ENCODE data around the gene BRS3. TPM values are rescaled to one million over a fixed set of nuclear protein-coding genes. Genes with fewer than 3 reads are reported as not detected.

Gene BRS3
- total RNA-seq, 2 experiments from 2014 or later: not detected

DNA sequence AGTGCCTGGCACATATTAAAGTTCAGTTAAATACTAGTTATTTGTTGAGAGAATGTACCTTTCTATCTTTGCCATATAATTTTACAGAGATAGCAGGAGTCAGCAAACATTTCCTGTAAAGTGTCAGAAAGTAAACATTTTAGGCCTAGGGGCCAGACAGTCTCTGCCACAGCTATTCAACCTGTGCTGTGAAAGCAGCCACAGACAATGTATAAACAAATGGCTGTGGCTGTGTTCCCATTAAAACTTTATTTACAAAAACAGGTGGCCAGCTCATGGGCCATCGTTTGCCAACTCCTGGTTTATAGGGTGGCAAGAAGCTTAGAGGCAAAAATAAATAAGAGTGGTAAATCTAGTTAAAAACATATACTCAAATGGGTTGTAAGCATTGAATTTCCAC, 34.0 kb upstream of the BRS3 start:
- BruUV-seq (replicated peaks): no TSS peak
- Histone ChIP-seq H3K79me2 (ENCODE audit: insufficient read depth, low read depth, low read length) (no peaks in the 10 kb centered on the region), H2AFZ (ENCODE audit: low read length) (no peak overlapping the region), H4K20me1 (ENCODE audit: insufficient read depth, low read length) (no peaks in the 10 kb centered on the region), H3K4me3 (ENCODE audit: low read depth, low read length, poor library complexity, severe bottlenecking) (no peak overlapping the region), H3K4me1 (ENCODE audit: insufficient read depth, low read length, poor library complexity, severe bottlenecking) (no peaks in the 10 kb centered on the region), H3K9me3 (ENCODE audit: low read length) (no peaks in the 10 kb centered on the region), H3K27ac (ENCODE audit: low read depth, low read length, poor library complexity, severe bottlenecking) (no peak overlapping the region), H3K36me3 (ENCODE audit: insufficient read depth, low read length) (no peaks in the 10 kb centered on the region), H3K4me2 (ENCODE audit: low read length) (no peak overlapping the region), H3K9me2 (ENCODE audit: insufficient read depth, low read length) (no peaks in the 10 kb centered on the region)
- ChIA-PET POLR2A (no interaction called here), CTCF (ENCODE audit: unreplicated experiment) (no interaction called here)
- DNase-seq (ENCODE audit: low spot score): no peak
- intact Hi-C loops (cut with micrococcal nuclease; ENCODE audit: unreplicated experiment): no loop called here
- TF ChIP-seq, protein P1, sequence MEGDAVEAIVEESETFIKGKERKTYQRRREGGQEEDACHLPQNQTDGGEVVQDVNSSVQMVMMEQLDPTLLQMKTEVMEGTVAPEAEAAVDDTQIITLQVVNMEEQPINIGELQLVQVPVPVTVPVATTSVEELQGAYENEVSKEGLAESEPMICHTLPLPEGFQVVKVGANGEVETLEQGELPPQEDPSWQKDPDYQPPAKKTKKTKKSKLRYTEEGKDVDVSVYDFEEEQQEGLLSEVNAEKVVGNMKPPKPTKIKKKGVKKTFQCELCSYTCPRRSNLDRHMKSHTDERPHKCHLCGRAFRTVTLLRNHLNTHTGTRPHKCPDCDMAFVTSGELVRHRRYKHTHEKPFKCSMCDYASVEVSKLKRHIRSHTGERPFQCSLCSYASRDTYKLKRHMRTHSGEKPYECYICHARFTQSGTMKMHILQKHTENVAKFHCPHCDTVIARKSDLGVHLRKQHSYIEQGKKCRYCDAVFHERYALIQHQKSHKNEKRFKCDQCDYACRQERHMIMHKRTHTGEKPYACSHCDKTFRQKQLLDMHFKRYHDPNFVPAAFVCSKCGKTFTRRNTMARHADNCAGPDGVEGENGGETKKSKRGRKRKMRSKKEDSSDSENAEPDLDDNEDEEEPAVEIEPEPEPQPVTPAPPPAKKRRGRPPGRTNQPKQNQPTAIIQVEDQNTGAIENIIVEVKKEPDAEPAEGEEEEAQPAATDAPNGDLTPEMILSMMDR (conservative IDR thresholded peaks at IDR 0.05; ENCODE audit: low read length): no peak
- no peak for TF ChIP-seq EZH2phosphoT487 (IDR thresholded peaks at IDR 0.05; ENCODE audit: borderline replicate concordance, low read depth, low read length)

DNA sequence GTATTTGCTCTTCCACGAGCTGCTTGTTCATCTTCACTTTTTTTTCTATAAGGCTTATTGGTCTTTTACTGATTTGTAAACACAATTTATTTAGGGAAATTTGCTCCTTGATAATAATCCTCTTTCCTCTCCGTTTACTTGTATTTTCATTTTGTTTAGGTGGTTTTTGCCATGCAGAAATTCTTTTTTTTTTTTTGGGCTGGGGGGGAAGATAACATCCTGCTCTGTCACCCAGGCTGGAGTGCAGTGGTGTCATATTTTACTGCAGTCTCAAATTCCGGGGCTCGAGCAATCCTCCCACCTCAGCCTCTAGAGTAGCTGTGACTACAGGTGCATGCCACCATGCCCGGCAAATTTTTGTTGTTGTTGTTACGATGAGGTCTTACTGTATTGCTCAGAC, 31.6 kb upstream of the BRS3 start:
- H3K4me1 ChIP-seq (ENCODE audit: insufficient read depth, low read length, poor library complexity, severe bottlenecking): no peaks in the 10 kb centered on the region
- BruUV-seq (replicated peaks): no TSS peak
- no peaks in the 10 kb centered on the region for H3K36me3 ChIP-seq (ENCODE audit: insufficient read depth, low read length)
- intact Hi-C loops (cut with micrococcal nuclease; ENCODE audit: unreplicated experiment): no loop called here
- POLR2A ChIA-PET: no interaction called here
- H3K9me2 ChIP-seq (ENCODE audit: insufficient read depth, low read length): no peaks in the 10 kb centered on the region
- no peak overlapping the region for H3K4me3 ChIP-seq (ENCODE audit: low read depth, low read length, poor library complexity, severe bottlenecking)
- H4K20me1 ChIP-seq (ENCODE audit: insufficient read depth, low read length): no peaks in the 10 kb centered on the region
- H3K27ac ChIP-seq (ENCODE audit: low read depth, low read length, poor library complexity, severe bottlenecking): no peak overlapping the region
- DNase-seq (ENCODE audit: low spot score): no peak
- TF ChIP-seq EZH2phosphoT487 (IDR thresholded peaks at IDR 0.05; ENCODE audit: borderline replicate concordance, low read depth, low read length): no peak
- TF ChIP-seq, protein P1 (conservative IDR thresholded peaks at IDR 0.05; ENCODE audit: low read length): no peak
- H3K79me2 ChIP-seq (ENCODE audit: insufficient read depth, low read depth, low read length): no peaks in the 10 kb centered on the region
- no peak overlapping the region for H2AFZ ChIP-seq (ENCODE audit: low read length)
- H3K9me3 ChIP-seq (ENCODE audit: low read length): no peaks in the 10 kb centered on the region
- H3K4me2 ChIP-seq (ENCODE audit: low read length): no peak overlapping the region
- CTCF ChIA-PET (ENCODE audit: unreplicated experiment): no interaction called here

DNA sequence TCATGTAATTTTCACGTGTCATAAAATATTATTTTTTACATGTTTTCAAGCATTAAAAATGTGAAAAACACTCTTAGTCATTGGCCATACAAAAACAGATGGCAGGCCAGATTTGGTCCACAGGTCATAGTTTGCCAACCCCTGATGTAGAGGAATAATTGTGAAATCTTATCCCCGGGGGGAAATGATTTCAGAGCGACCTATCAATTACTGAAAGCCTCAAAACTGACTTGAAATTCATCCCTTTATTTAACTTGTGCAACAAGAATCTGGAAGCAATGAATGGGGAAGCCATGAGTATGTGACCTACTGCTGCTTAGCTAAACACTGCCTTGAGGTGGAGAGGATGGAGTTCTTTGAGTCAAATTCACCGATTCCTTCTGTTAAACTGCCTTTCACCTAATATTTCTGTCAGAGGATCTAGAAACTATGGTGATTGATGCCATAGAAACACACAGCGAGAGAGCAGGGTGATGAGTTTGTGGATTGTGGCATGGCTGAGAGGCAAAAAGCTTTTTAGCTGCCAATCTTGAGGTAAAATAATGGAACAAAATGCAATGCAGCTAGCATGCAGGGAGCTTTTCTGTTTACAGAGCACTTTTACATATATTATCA, 30.3 kb upstream of the BRS3 start:
- ChIA-PET CTCF (ENCODE audit: unreplicated experiment) (no interaction called here), POLR2A (no interaction called here)
- no peak for DNase-seq (ENCODE audit: low spot score)
- TF ChIP-seq, protein P1 (conservative IDR thresholded peaks at IDR 0.05; ENCODE audit: low read length): no peak
- TF ChIP-seq EZH2phosphoT487 (IDR thresholded peaks at IDR 0.05; ENCODE audit: borderline replicate concordance, low read depth, low read length): no peak
- Histone ChIP-seq H3K36me3 (ENCODE audit: insufficient read depth, low read length) (no peaks in the 10 kb centered on the region), H3K9me3 (ENCODE audit: low read length) (no peaks in the 10 kb centered on the region), H4K20me1 (ENCODE audit: insufficient read depth, low read length) (no peaks in the 10 kb centered on the region), H3K27ac (ENCODE audit: low read depth, low read length, poor library complexity, severe bottlenecking) (no peak overlapping the region), H2AFZ (ENCODE audit: low read length) (no peak overlapping the region), H3K4me3 (ENCODE audit: low read depth, low read length, poor library complexity, severe bottlenecking) (no peak overlapping the region), H3K9me2 (ENCODE audit: insufficient read depth, low read length) (no peaks in the 10 kb centered on the region), H3K79me2 (ENCODE audit: insufficient read depth, low read depth, low read length) (no peaks in the 10 kb centered on the region), H3K4me1 (ENCODE audit: insufficient read depth, low read length, poor library complexity, severe bottlenecking) (no peaks in the 10 kb centered on the region), H3K4me2 (ENCODE audit: low read length) (no peak overlapping the region)
- intact Hi-C loops (cut with micrococcal nuclease; ENCODE audit: unreplicated experiment): no loop called here
- BruUV-seq (replicated peaks): no TSS peak
